Panc1 (cell line): ENCODE data around the gene COPS4. TPM values are rescaled to one million over a fixed set of nuclear protein-coding genes. Genes with fewer than 3 reads are reported as not detected.
A peak's percentile ranks its signal among the peaks of the same experiment; 100 is the strongest.

Source experiments
- ATAC-seq: fragments of 200-7000 bp; cut with Tn5 transposase; 2 replicates; pipeline ENCODE4 v1.9.1; 2020; ENCODE audit warnings: mild to moderate bottlenecking, moderate library complexity
- BruUV-seq: library from RNA; stranded (reverse); fragments of 400-500 nt; replicated peaks from 2 replicates; lab custom pipeline; 2021; lab: Mats Ljungman, UMichigan
- CTCF ChIA-PET: fragments of 300-600 bp; sonication (Branson Sonifier 250); formaldehyde crosslinking; loops from one replicate; lab custom pipeline; 2022; ENCODE audit warnings: antibody characterized with exemption; lab: Charles Lee
- POLR2A ChIA-PET: fragments of 300-600 bp; sonication (Branson Sonifier 250); formaldehyde crosslinking; loops from one replicate; lab custom pipeline; 2022; ENCODE audit warnings: antibody characterized with exemption; lab: Charles Lee
- DNase-seq: peaks from one replicate; pipeline ENCODE4 v3.0.0-alpha.2; 2010; ENCODE audit warnings: low read depth, low spot score
- H3K27ac ChIP-seq: 2 replicates; pipeline ENCODE4 v1.5.1; 2011; ENCODE audit warnings: mild to moderate bottlenecking, low read length, inconsistent platforms
- H3K27me3 ChIP-seq: fragments of 200-500 bp; sonication (Bioruptor generic); 2 replicates; pipeline ENCODE4 v1.6.0; 2014; ENCODE audit warnings: low read length, inconsistent platforms; ENCODE audit not compliant: control insufficient read depth, insufficient read depth
- H3K36me3 ChIP-seq: fragments of 200-500 bp; sonication (Bioruptor generic); 2 replicates; pipeline ENCODE4 v1.5.1; 2014; ENCODE audit warnings: inconsistent platforms, mild to moderate bottlenecking, low read length, moderate library complexity; ENCODE audit not compliant: control insufficient read depth, insufficient read depth
- H3K4me1 ChIP-seq: 2 replicates; pipeline ENCODE4 v1.5.1; 2011; ENCODE audit warnings: inconsistent platforms, mild to moderate bottlenecking, low read length, moderate library complexity; ENCODE audit not compliant: control insufficient read depth, insufficient read depth
- H3K4me3 ChIP-seq, 2 experiments: 2 replicates each; pipeline ENCODE4 v1.5.1; 2011 to 2012; ENCODE audit warnings: low read depth in 2 of 2, low read length in 2 of 2, mild to moderate bottlenecking in 2 of 2, inconsistent platforms in 1 of 2, moderate library complexity in 1 of 2
- H3K9me3 ChIP-seq: fragments of 200-500 bp; sonication (Bioruptor generic); 2 replicates; pipeline ENCODE4 v1.5.1; 2014; ENCODE audit warnings: low read depth, mild to moderate bottlenecking, inconsistent platforms, low read length, moderate library complexity; ENCODE audit not compliant: control insufficient read depth, insufficient read depth
- CTCF ChIP-seq: fragments of 450-650 bp; IDR thresholded peaks from 2 replicates; pipeline ENCODE4 v1.5.1; 2017; ENCODE audit warnings: mild to moderate bottlenecking
- POLR2AphosphoS5 ChIP-seq: IDR thresholded peaks from 2 replicates; pipeline ENCODE4 v1.6.1; 2012; ENCODE audit warnings: mild to moderate bottlenecking, low read depth, low read length, moderate library complexity
- REST ChIP-seq, 2 experiments: IDR thresholded peaks; 2 replicates each; pipeline ENCODE4 v1.6.1; 2011 to 2012; ENCODE audit warnings: low read depth in 2 of 2, control low read depth in 1 of 2, low read length in 1 of 2, mild to moderate bottlenecking in 1 of 2, moderate library complexity in 1 of 2; ENCODE audit not compliant: insufficient read depth in 1 of 2
- SIN3A ChIP-seq: IDR thresholded peaks from 2 replicates; pipeline ENCODE4 v1.6.1; 2012; ENCODE audit warnings: low read depth, mild to moderate bottlenecking, low read length, moderate library complexity, borderline replicate concordance; ENCODE audit not compliant: insufficient read depth
- TCF7L2 ChIP-seq: IDR thresholded peaks from 2 replicates; pipeline ENCODE4 v1.6.1; 2011; ENCODE audit warnings: mild to moderate bottlenecking, low read depth, low read length, inconsistent platforms
- in situ Hi-C: cut with HindIII; loops from 2 replicates; pipeline ENCODE4 v1.10.0; 2016; ENCODE audit warnings: low sequenced_read_pairs, low pct_unique_long_range_greater_than_20kb
- intact Hi-C: fragments of 100-400 bp; cut with micrococcal nuclease; formaldehyde crosslinking; loops from one replicate; pipeline ENCODE4 v1.10.0; 2022; ENCODE audit not compliant: unreplicated experiment
- total RNA-seq: library from RNA; stranded (reverse); gene quantifications from one replicate; pipeline ENCODE4 v1.2.1, GENCODE V29; 2021; ENCODE audit not compliant: unreplicated experiment

The COPS4 gene
- total RNA-seq, 1 experiment from 2014 or later: 23.7 TPM

- no peak for ATAC-seq
- DNase-seq: no peak
- Histone ChIP-seq H3K4me3 (no peak overlapping the region), H3K27me3 (no peaks in the 10 kb centered on the region), H3K36me3 (no peaks in the 10 kb centered on the region), H3K27ac (peak overlapping the region; percentile 99), H3K9me3 (no peaks in the 10 kb centered on the region), H3K4me1 (peaks cover 24% of the 10 kb centered on the region)
- intact Hi-C loops: no loop called here
- POLR2A ChIA-PET: no interaction called here
- no TSS peak for BruUV-seq
- CTCF ChIA-PET: no interaction called here
- no peak for TF ChIP-seq TCF7L2
- no peak for TF ChIP-seq SIN3A
- TF ChIP-seq REST (IDR thresholded peaks at IDR 0.05; ENCODE audit: insufficient read depth in 1 of 2, low read depth in 2 of 2, low read length in 1 of 2): no peak
- in situ Hi-C loops: no loop called here
These were observed 80.8 kb downstream of the COPS4 start for GRCh38 chr4:83115656-83116285.

- 0 out of 2 replicates have a peak, but pooled peaks cover 5% of the 10 kb centered on the region for H3K9me3 ChIP-seq
- H3K4me1 ChIP-seq: peaks cover 16% of the 10 kb centered on the region
- H3K4me3 ChIP-seq: no peak overlapping the region
- ATAC-seq: no peak
- POLR2A ChIA-PET: no interaction called here
- BruUV-seq: no TSS peak
- no peaks in the 10 kb centered on the region for H3K27me3 ChIP-seq
- H3K27ac ChIP-seq: no peak overlapping the region; the same call in 1 of the 2 replicates
- DNase-seq: no peak
- in situ Hi-C loops: no loop called here
- TF ChIP-seq SIN3A: no peak
- TF ChIP-seq TCF7L2: no peak
- no peak for TF ChIP-seq REST (IDR thresholded peaks at IDR 0.05; ENCODE audit: insufficient read depth in 1 of 2, low read depth in 2 of 2, low read length in 1 of 2)
- no peak for TF ChIP-seq POLR2AphosphoS5
- no peak for TF ChIP-seq CTCF
- intact Hi-C loops: no loop called here
- H3K36me3 ChIP-seq: no peaks in the 10 kb centered on the region
- CTCF ChIA-PET: interaction anchor here (0.7 kb wide), 1 partner anchor 9 kb away, joined by 3 read pairs; no protein-coding TSS in a partner anchor
These were observed 83.9 kb downstream of the COPS4 start for GRCh38 chr4:83118869-83119268.
